SK-N-SH (cell line): ENCODE results near the gene USP6. TPM values are rescaled to one million over a fixed set of nuclear protein-coding genes. Genes with fewer than 3 reads are reported as not detected.
"Not testable (repeated sequence)": the region's sequence is repeated elsewhere in the genome, so short reads cannot be mapped to it uniquely, and the experiment has no call there.

Experiments
- CTCF ChIA-PET: fragments of 300-600, 350-600 bp; formaldehyde crosslinking; extraction: SDS; loops from one replicate; lab custom pipeline; 2021; lab: Yijun Ruan, JAX
- POLR2A ChIA-PET: fragments of 350-600 bp; sonication (Branson Sonifier 250); formaldehyde crosslinking; extraction: SDS; loops from one replicate; lab custom pipeline; 2020; ENCODE audit warnings: antibody characterized with exemption, inconsistent platforms; lab: Yijun Ruan, JAX
- DNase-seq: peaks from one replicate; pipeline ENCODE4 v3.0.0; 2012
- H2AFZ ChIP-seq: fragments of 200-600 bp; sonication (generic); 2 replicates; pipeline ENCODE4 v1.8.1; 2016; ENCODE audit warnings: antibody characterized with exemption, mild to moderate bottlenecking, low read depth
- H3F3A ChIP-seq: fragments of 200-600 bp; sonication (generic); replicated peaks from 2 replicates; pipeline ENCODE3; 2016; ENCODE audit warnings: antibody characterized with exemption, mild to moderate bottlenecking; ENCODE audit not compliant: insufficient read depth
- H3K27ac ChIP-seq, 2 experiments: fragments of 200-500 bp in 1 of 2; fragments of 200-600 bp in 1 of 2; sonication (Bioruptor generic) in 1 of 2; sonication (generic), shearing (Covaris generic) in 1 of 2; 2 replicates each; pipeline versions ENCODE4 v1.5.1 to v1.6.1; 2014 to 2016; ENCODE audit warnings: low read depth in 2 of 2, inconsistent platforms in 1 of 2, low read length in 1 of 2, mild to moderate bottlenecking in 1 of 2, mixed read lengths in 1 of 2
- H3K27me3 ChIP-seq: fragments of 200-600 bp; sonication (generic), shearing (Covaris generic); 2 replicates; pipeline ENCODE4 v1.6.1; 2016; ENCODE audit warnings: mixed run types; ENCODE audit not compliant: insufficient read depth
- H3K36me3 ChIP-seq, 2 experiments: fragments of 200-500 bp in 1 of 2; fragments of 200-600 bp in 1 of 2; sonication (Bioruptor generic) in 1 of 2; sonication (generic) in 1 of 2; replicated peaks in 1 of 2; 2 replicates each; pipeline versions ENCODE3 to v1.5.1; 2014 to 2016; ENCODE audit warnings: low read length in 1 of 2, mild to moderate bottlenecking in 1 of 2; ENCODE audit not compliant: insufficient read depth in 2 of 2, control insufficient read depth in 1 of 2
- H3K4me1 ChIP-seq, 2 experiments: fragments of 200-500 bp in 1 of 2; fragments of 200-600 bp in 1 of 2; sonication (Bioruptor generic) in 1 of 2; sonication (generic), shearing (Covaris generic) in 1 of 2; 2 replicates each; pipeline versions ENCODE4 v1.5.1 to v1.6.1; 2014 to 2016; ENCODE audit warnings: low read depth in 1 of 2, low read length in 1 of 2, mixed run types in 1 of 2; ENCODE audit not compliant: insufficient read depth in 2 of 2, control insufficient read depth in 1 of 2
- H3K4me2 ChIP-seq: fragments of 200-600 bp; sonication (generic), shearing (Covaris generic); 2 replicates; pipeline ENCODE4 v1.6.1; 2017; ENCODE audit warnings: mixed run types
- H3K4me3 ChIP-seq, 2 experiments: fragments of 200-500 bp in 1 of 2; fragments of 200-600 bp in 1 of 2; sonication (Bioruptor generic) in 1 of 2; sonication (generic), shearing (Covaris generic) in 1 of 2; 2 replicates each; pipeline versions ENCODE4 v1.5.1 to v1.8.1; 2014 to 2016; ENCODE audit warnings: low read depth in 2 of 2, inconsistent platforms in 1 of 2, low read length in 1 of 2, mild to moderate bottlenecking in 1 of 2, mixed read lengths in 1 of 2, moderate library complexity in 1 of 2
- H3K79me2 ChIP-seq: fragments of 200-600 bp; sonication (generic); 2 replicates; pipeline ENCODE4 v1.8.1; 2017; ENCODE audit warnings: mild to moderate bottlenecking; ENCODE audit not compliant: insufficient read depth
- H3K9ac ChIP-seq: fragments of 200-600 bp; sonication (generic); 2 replicates; pipeline ENCODE4 v1.6.1; 2017; ENCODE audit warnings: mixed run types
- H3K9me2 ChIP-seq: fragments of 200-600 bp; sonication (generic); 2 replicates; pipeline ENCODE4 v1.6.1; 2017; ENCODE audit warnings: mixed run types
- H3K9me3 ChIP-seq: fragments of 200-600 bp; sonication (generic); 2 replicates; pipeline ENCODE4 v1.6.1; 2017; ENCODE audit warnings: mixed run types, mild to moderate bottlenecking, moderate library complexity
- H4K20me1 ChIP-seq: fragments of 200-600 bp; sonication (generic); 2 replicates; pipeline ENCODE4 v1.6.1; 2017; ENCODE audit warnings: mild to moderate bottlenecking, mixed run types; ENCODE audit not compliant: insufficient read depth
- CHD2 ChIP-seq: fragments of 150-350 bp; IDR thresholded peaks from 2 replicates; pipeline ENCODE4 v1.6.1; 2018; ENCODE audit warnings: low read length; ENCODE audit not compliant: partially characterized antibody
- REST ChIP-seq: IDR thresholded peaks from 2 replicates; pipeline ENCODE4 v1.6.1; 2012; ENCODE audit warnings: mild to moderate bottlenecking, low read depth, low read length, moderate library complexity
- TCF12 ChIP-seq: IDR thresholded peaks from 2 replicates; pipeline ENCODE4 v1.4.0; 2012
- WGBS: methylation state at CpG from one replicate; pipeline ENCODE4 v1.1.6; 2017; ENCODE audit warnings: low lambda C conversion rate; 5-methylcytosine and 5-hydroxymethylcytosine counted together
- polyA plus RNA-seq, 3 experiments: library from polyadenylated mRNA; depleted of rRNA; stranded (reverse); fragments of >200 nt; gene quantifications; 2 replicates each; pipeline ENCODE4 v1.2.3, GENCODE V29; 2012

USP6 gene
- polyA plus RNA-seq, 1 of the 3 experiments (the other 2 are of a cell fraction), result not detected

- no peak for TF ChIP-seq TCF12
- TF ChIP-seq CHD2, result no peak
- no peak for TF ChIP-seq REST
- Histone ChIP-seq H3K9ac (no peak overlapping the region), H3K36me3 (no peaks in the 10 kb centered on the region), H3K4me3 (no peak overlapping the region), H3K9me2 (no peaks in the 10 kb centered on the region), H2AFZ (no peak overlapping the region), H3K27ac (no peak overlapping the region), H3F3A (no peaks in the 10 kb centered on the region), H3K27me3 (peaks cover 3% of the 10 kb centered on the region; the same call in 1 of the 2 replicates), H4K20me1 (no peaks in the 10 kb centered on the region), H3K9me3 (no peaks in the 10 kb centered on the region), H3K4me2 (no peak overlapping the region), H3K4me1 (no peaks in the 10 kb centered on the region), H3K79me2 (no peaks in the 10 kb centered on the region)
- ChIA-PET CTCF (no interaction called here), POLR2A (no interaction called here)
- DNase-seq, result no peak
- WGBS, result 73% methylated on average over 6 of the region's 7 CpGs
These were observed 15.4 kb downstream of the USP6 start for GRCh38 chr17:5131146-5131715.

DNA sequence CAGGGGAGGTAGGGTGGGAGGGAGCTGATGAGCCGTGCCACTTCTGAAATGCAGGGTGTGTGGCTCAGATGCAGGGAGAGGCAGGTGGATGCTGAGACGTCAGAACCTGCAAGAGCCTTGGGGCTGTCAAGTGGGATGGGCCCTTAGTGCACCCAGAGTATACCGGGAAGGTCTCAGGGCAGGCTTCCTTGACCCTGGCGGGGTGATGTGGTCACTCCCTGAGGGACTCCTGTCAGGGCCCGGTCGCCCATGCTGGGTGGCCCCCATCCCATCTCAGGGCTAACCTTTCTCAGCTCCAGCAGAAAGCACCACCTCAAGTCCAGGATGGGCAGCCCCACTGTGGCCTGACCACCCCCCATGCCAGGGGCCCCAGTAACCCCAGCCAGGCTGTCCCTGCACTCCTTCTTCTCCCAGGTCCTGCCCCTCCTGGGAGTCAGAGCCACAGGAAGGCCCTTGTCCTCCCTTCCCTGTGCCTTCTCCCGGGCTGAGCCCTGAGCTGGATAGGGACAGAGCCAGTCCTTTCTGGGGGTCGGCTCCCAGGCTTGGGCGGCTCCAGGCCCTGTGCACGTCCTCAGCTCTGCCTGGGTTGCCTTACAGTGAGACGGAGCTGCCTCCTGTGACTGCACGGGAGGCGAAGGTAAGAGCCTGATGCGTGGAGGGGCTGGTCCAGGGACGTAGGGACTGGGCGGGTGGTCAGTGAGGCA is 16.1 kb downstream of the USP6 start:
- H3F3A ChIP-seq, H3K4me2 ChIP-seq, H3K36me3 ChIP-seq, H3K79me2 ChIP-seq, POLR2A ChIA-PET, H3K27ac ChIP-seq, H2AFZ ChIP-seq, CTCF ChIA-PET, H3K27me3 ChIP-seq, DNase-seq, H4K20me1 ChIP-seq, H3K9me2 ChIP-seq, H3K4me3 ChIP-seq, H3K9ac ChIP-seq, H3K9me3 ChIP-seq, H3K4me1 ChIP-seq: not testable (repeated sequence)
- WGBS, result 48% methylated on average over 10 of the region's 16 CpGs

DNA sequence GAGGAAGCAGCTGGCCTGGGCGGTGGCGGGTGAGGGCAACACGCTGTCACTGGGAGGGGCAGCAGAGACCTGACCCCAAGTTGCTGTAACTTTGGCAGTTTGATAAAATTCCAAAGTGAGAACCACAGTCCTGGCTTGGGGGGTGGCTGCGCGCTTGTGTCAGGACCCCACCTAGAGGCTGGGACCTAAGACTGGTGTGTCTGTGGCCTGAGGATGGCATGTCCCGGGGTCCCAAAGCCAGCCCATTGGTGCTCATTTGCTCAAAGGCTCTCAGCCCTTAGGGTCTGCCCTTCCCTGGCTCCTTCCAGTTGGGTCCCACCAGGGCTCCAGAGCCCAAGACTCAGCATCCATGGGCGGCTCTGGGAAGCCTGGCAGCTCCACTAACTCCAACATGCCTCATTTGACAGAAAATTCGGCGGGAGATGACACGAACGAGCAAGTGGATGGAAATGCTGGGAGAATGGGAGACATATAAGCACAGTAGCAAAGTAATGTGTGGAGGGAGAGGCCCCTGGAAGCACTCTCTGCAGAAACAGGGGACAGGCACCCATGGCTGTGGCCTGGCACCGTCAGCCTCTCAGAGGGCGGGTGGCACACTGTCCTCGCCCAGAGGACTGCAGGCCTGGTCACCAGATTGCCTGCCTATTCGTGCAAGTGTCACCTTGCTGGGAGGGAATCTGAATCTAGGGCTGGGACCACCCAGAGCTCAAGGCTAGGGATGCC is 16.8 kb downstream of the USP6 start:
- H3K9ac ChIP-seq, H3K36me3 ChIP-seq, H3K4me2 ChIP-seq, CTCF ChIA-PET, H3K79me2 ChIP-seq, H3F3A ChIP-seq, H4K20me1 ChIP-seq, H3K4me3 ChIP-seq, H2AFZ ChIP-seq, DNase-seq, H3K9me3 ChIP-seq, H3K27ac ChIP-seq, H3K27me3 ChIP-seq, H3K9me2 ChIP-seq, H3K4me1 ChIP-seq: not testable (repeated sequence)
- POLR2A ChIA-PET, result interaction anchor here (0.6 kb wide), 1 partner anchor 149 kb away, joined by 4 read pairs; no protein-coding TSS in a partner anchor
- 67% methylated on average over 13 of the region's 15 CpGs for WGBS
